Panc1 (cell line): ENCODE data around the gene RFX7. TPM values are rescaled to one million over a fixed set of nuclear protein-coding genes. Genes with fewer than 3 reads are reported as not detected.

Experiments used
- ATAC-seq: fragments of 200-7000 bp; cut with Tn5 transposase; 2 replicates; pipeline ENCODE4 v1.9.1; 2020; ENCODE audit warnings: mild to moderate bottlenecking, moderate library complexity
- BruUV-seq: library from RNA; stranded (reverse); fragments of 400-500 nt; replicated peaks from 2 replicates; lab custom pipeline; 2021; lab: Mats Ljungman, UMichigan
- CTCF ChIA-PET: fragments of 300-600 bp; sonication (Branson Sonifier 250); formaldehyde crosslinking; loops from one replicate; lab custom pipeline; 2022; ENCODE audit warnings: antibody characterized with exemption; lab: Charles Lee
- POLR2A ChIA-PET: fragments of 300-600 bp; sonication (Branson Sonifier 250); formaldehyde crosslinking; loops from one replicate; lab custom pipeline; 2022; ENCODE audit warnings: antibody characterized with exemption; lab: Charles Lee
- DNase-seq: peaks from one replicate; pipeline ENCODE4 v3.0.0-alpha.2; 2010; ENCODE audit warnings: low read depth, low spot score
- H3K27ac ChIP-seq: 2 replicates; pipeline ENCODE4 v1.5.1; 2011; ENCODE audit warnings: mild to moderate bottlenecking, low read length, inconsistent platforms
- H3K27me3 ChIP-seq: fragments of 200-500 bp; sonication (Bioruptor generic); 2 replicates; pipeline ENCODE4 v1.6.0; 2014; ENCODE audit warnings: low read length, inconsistent platforms; ENCODE audit not compliant: control insufficient read depth, insufficient read depth
- H3K36me3 ChIP-seq: fragments of 200-500 bp; sonication (Bioruptor generic); 2 replicates; pipeline ENCODE4 v1.5.1; 2014; ENCODE audit warnings: inconsistent platforms, mild to moderate bottlenecking, low read length, moderate library complexity; ENCODE audit not compliant: control insufficient read depth, insufficient read depth
- H3K4me1 ChIP-seq: 2 replicates; pipeline ENCODE4 v1.5.1; 2011; ENCODE audit warnings: inconsistent platforms, mild to moderate bottlenecking, low read length, moderate library complexity; ENCODE audit not compliant: control insufficient read depth, insufficient read depth
- H3K4me3 ChIP-seq, 2 experiments: 2 replicates each; pipeline ENCODE4 v1.5.1; 2011 to 2012; ENCODE audit warnings: low read depth in 2 of 2, low read length in 2 of 2, mild to moderate bottlenecking in 2 of 2, inconsistent platforms in 1 of 2, moderate library complexity in 1 of 2
- H3K9me3 ChIP-seq: fragments of 200-500 bp; sonication (Bioruptor generic); 2 replicates; pipeline ENCODE4 v1.5.1; 2014; ENCODE audit warnings: low read depth, mild to moderate bottlenecking, inconsistent platforms, low read length, moderate library complexity; ENCODE audit not compliant: control insufficient read depth, insufficient read depth
- CTCF ChIP-seq: fragments of 450-650 bp; IDR thresholded peaks from 2 replicates; pipeline ENCODE4 v1.5.1; 2017; ENCODE audit warnings: mild to moderate bottlenecking
- POLR2AphosphoS5 ChIP-seq: IDR thresholded peaks from 2 replicates; pipeline ENCODE4 v1.6.1; 2012; ENCODE audit warnings: mild to moderate bottlenecking, low read depth, low read length, moderate library complexity
- SIN3A ChIP-seq: IDR thresholded peaks from 2 replicates; pipeline ENCODE4 v1.6.1; 2012; ENCODE audit warnings: low read depth, mild to moderate bottlenecking, low read length, moderate library complexity, borderline replicate concordance; ENCODE audit not compliant: insufficient read depth
- TCF7L2 ChIP-seq: IDR thresholded peaks from 2 replicates; pipeline ENCODE4 v1.6.1; 2011; ENCODE audit warnings: mild to moderate bottlenecking, low read depth, low read length, inconsistent platforms
- in situ Hi-C: cut with HindIII; loops from 2 replicates; pipeline ENCODE4 v1.10.0; 2016; ENCODE audit warnings: low sequenced_read_pairs, low pct_unique_long_range_greater_than_20kb
- intact Hi-C: fragments of 100-400 bp; cut with micrococcal nuclease; formaldehyde crosslinking; loops from one replicate; pipeline ENCODE4 v1.10.0; 2022; ENCODE audit not compliant: unreplicated experiment
- total RNA-seq: library from RNA; stranded (reverse); gene quantifications from one replicate; pipeline ENCODE4 v1.2.1, GENCODE V29; 2021; ENCODE audit not compliant: unreplicated experiment
- TF ChIP-seq, protein P1 (sequence below), 2 experiments: IDR thresholded peaks; 2 replicates each; pipeline ENCODE4 v1.6.1; 2011 to 2012; ENCODE audit warnings: low read depth in 2 of 2, control low read depth in 1 of 2, low read length in 1 of 2, mild to moderate bottlenecking in 1 of 2, moderate library complexity in 1 of 2; ENCODE audit not compliant: insufficient read depth in 1 of 2

Gene RFX7
- total RNA-seq, 1 experiment from 2014 or later: 24.2 TPM

GRCh38 chr15:56251315-56252095 is 7.8 kb upstream of the RFX7 start:
- no peaks in the 10 kb centered on the region for H3K27me3 ChIP-seq
- DNase-seq (no peak), ATAC-seq (no peak)
- CTCF ChIA-PET: no interaction called here
- no peak for TF ChIP-seq SIN3A
- TF ChIP-seq CTCF: no peak
- TF ChIP-seq POLR2AphosphoS5: no peak
- TF ChIP-seq, protein P1, sequence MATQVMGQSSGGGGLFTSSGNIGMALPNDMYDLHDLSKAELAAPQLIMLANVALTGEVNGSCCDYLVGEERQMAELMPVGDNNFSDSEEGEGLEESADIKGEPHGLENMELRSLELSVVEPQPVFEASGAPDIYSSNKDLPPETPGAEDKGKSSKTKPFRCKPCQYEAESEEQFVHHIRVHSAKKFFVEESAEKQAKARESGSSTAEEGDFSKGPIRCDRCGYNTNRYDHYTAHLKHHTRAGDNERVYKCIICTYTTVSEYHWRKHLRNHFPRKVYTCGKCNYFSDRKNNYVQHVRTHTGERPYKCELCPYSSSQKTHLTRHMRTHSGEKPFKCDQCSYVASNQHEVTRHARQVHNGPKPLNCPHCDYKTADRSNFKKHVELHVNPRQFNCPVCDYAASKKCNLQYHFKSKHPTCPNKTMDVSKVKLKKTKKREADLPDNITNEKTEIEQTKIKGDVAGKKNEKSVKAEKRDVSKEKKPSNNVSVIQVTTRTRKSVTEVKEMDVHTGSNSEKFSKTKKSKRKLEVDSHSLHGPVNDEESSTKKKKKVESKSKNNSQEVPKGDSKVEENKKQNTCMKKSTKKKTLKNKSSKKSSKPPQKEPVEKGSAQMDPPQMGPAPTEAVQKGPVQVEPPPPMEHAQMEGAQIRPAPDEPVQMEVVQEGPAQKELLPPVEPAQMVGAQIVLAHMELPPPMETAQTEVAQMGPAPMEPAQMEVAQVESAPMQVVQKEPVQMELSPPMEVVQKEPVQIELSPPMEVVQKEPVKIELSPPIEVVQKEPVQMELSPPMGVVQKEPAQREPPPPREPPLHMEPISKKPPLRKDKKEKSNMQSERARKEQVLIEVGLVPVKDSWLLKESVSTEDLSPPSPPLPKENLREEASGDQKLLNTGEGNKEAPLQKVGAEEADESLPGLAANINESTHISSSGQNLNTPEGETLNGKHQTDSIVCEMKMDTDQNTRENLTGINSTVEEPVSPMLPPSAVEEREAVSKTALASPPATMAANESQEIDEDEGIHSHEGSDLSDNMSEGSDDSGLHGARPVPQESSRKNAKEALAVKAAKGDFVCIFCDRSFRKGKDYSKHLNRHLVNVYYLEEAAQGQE (IDR thresholded peaks at IDR 0.05; ENCODE audit: insufficient read depth in 1 of 2, low read depth in 2 of 2, low read length in 1 of 2): no peak
- TF ChIP-seq TCF7L2: no peak
- no TSS peak for BruUV-seq
- H3K36me3 ChIP-seq: no peaks in the 10 kb centered on the region
- intact Hi-C loops (no loop called here), in situ Hi-C loops (no loop called here)
- H3K9me3 ChIP-seq: no peaks in the 10 kb centered on the region
- no peak overlapping the region for H3K27ac ChIP-seq
- POLR2A ChIA-PET: interaction anchor here (0.6 to 0.7 kb wide), 4 partner anchors 9 to 207 kb away, joined by 3 to 10 read pairs (median 4); no protein-coding TSS in a partner anchor
- no peak overlapping the region for H3K4me3 ChIP-seq
- H3K4me1 ChIP-seq: no peaks in the 10 kb centered on the region

GRCh38 chr15:56250626-56251025 is 6.9 kb upstream of the RFX7 start:
- in situ Hi-C loops: no loop called here
- intact Hi-C loops: no loop called here
- no peak overlapping the region for H3K4me3 ChIP-seq
- no peak overlapping the region for H3K27ac ChIP-seq
- ChIA-PET POLR2A (no interaction called here), CTCF (no interaction called here)
- H3K9me3 ChIP-seq: no peaks in the 10 kb centered on the region
- H3K36me3 ChIP-seq: no peaks in the 10 kb centered on the region
- DNase-seq (no peak), ATAC-seq (no peak)
- TF ChIP-seq POLR2AphosphoS5: no peak
- TF ChIP-seq, protein P1 (IDR thresholded peaks at IDR 0.05; ENCODE audit: insufficient read depth in 1 of 2, low read depth in 2 of 2, low read length in 1 of 2): no peak
- TF ChIP-seq CTCF: no peak
- no peak for TF ChIP-seq SIN3A
- TF ChIP-seq TCF7L2: no peak
- BruUV-seq: no TSS peak
- H3K27me3 ChIP-seq: no peaks in the 10 kb centered on the region
- H3K4me1 ChIP-seq: no peaks in the 10 kb centered on the region; the same call in 1 of the 2 replicates
